Retinal pigment epithelial cell (primary cell): ENCODE measurements around the gene UNC45A.

Experiments
- DNase-seq: peaks from one replicate; pipeline ENCODE4 v3.0.0-alpha.2; 2010; ENCODE audit warnings: low read depth
- H3K4me3 ChIP-seq: 2 replicates; pipeline ENCODE4 v1.5.1; 2011; ENCODE audit warnings: mild to moderate bottlenecking, low read length, control low read depth, moderate library complexity
- CTCF ChIP-seq: conservative IDR thresholded peaks from 2 replicates; pipeline ENCODE4 v1.5.1; 2011; ENCODE audit warnings: low read depth, low read length, control low read depth, inconsistent platforms

UNC45A gene

DNA sequence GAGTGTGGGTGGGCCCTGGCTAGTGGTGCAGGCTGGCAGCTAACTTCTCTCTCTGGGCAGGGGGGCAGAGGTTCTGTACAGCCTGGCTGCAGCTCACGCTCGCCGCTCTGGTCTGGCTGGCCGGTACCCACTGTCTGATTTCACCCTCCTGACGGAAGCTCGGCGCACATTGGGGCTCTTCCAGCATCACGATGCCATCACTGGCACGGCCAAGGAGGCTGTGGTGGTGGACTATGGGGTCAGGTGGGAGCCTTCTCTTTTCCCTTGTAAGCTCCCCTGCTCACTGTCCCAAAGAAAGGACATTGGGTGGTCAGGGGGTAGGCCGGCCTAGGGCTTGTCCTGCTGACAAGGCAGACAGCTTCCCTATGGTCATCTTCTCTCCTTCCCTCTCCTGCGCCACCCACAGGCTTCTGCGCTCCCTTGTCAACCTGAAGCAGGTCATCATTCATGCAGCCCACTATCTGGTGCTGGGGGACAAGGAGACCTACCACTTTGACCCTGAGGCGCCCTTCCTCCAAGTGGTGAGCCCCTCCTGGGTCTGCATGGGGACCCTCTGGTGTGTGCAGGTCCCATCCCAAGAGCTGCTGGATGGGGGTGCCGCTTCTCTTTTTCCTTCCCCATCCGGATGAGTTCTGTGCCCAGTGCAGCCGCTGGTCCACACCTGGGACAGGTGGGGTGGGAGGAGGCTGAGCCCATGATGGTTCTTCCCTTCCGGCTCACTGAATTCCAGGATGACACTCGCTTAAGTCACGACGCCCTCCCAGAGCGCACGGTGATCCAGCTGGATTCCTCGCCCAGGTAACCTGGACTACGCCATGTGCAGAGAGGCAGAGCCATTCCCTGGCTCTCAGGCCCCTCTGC lies 24.4 kb upstream of the UNC45A start:
- no peak overlapping the region for H3K4me3 ChIP-seq
- no peak for TF ChIP-seq CTCF
- no peak for DNase-seq

DNA sequence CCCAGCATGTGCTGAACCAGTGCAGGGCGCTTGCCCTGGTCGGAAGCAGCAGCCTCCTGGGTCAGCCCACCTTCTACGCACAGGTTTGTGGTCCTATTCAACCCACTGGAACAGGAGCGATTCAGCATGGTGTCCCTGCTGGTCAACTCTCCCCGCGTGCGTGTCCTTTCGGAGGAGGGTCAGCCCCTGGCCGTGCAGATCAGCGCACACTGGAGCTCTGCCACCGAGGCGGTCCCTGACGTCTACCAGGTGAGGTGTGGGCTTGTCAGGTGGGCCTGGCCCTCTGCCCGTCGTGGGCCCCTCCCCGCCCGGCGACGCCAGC lies 23.8 kb upstream of the UNC45A start:
- no peak for DNase-seq
- no peak for TF ChIP-seq CTCF
- no peak overlapping the region for H3K4me3 ChIP-seq

GRCh38 chr15:90911906-90912769 lies 22.9 kb upstream of the UNC45A start:
- no peak overlapping the region for H3K4me3 ChIP-seq

DNA sequence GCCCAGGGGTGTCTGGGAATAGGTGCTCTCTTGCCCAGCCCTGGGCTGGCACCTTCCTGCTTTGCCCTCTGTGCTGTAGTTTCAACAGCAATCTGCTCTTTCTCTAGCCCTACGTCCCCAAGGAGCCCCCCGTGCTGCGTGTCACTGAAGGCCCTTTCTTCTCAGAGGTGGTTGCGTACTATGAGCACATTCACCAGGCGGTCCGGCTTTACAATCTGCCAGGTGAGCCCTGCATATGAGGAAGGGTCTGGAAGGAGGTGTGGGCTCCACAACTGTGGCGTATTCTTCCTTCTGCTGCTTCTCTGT lies 22.4 kb upstream of the UNC45A start:
- TF ChIP-seq CTCF = no peak
- no peak for DNase-seq
- no peak overlapping the region for H3K4me3 ChIP-seq

More at GRCh38 chr15:90911906-90912769, 22.9 kb upstream of the UNC45A start:
- no peak for DNase-seq
- no peak for TF ChIP-seq CTCF

GRCh38 chr15:90913398-90913944 lies 21.6 kb upstream of the UNC45A start:
- no peak overlapping the region for H3K4me3 ChIP-seq
- no peak for DNase-seq
- no peak for TF ChIP-seq CTCF

DNA sequence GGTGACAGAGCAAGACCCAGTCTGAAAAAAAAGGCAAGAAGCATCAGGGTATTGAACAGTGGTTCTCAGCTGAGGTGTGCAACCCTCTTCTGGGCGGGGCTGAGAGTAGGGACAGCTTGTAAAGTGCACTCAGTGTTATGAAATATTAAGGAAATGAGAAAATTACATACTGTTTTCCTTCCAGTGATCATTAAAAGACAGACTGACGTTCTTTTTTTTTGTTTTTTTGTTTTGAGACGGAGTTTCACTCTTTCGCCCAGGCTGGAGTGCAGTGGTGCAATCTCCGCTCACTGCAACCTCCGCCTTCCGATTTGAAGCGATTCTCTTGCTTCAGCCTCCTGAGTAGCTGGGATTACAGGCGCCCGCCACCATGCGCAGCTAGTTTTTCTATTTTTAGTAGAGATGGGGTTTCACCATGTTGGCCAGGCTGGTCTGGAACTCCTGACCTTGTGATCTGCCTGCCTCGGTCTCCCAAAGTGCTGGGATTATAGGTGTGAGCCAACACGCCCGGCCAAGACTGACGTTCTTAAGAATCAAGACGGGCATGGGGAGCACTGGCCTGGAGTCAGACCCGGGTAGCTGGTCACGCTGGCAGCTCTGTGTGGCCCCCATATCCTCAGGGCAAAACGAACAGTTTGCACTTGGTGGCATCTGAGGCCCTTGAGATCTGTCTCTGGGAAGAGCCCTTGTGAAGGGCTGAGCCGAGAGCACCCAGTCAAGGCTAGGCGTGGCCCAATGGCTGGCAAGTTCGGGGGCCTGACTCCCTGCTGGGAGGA lies 20.6 kb upstream of the UNC45A start:
- DNase-seq = no peak
- TF ChIP-seq CTCF = no peak
- no peak overlapping the region for H3K4me3 ChIP-seq
